A549 (cell line): ENCODE measurements around the gene CALML5.

Experiments used
- E2F6 ChIP-seq: IDR thresholded peaks from 2 replicates; pipeline ENCODE4 v1.6.1; 2012; ENCODE audit warnings: low read depth, borderline replicate concordance
- FOSB ChIP-seq: fragments of 250-450 bp; sonication (Bioruptor Pico); IDR thresholded peaks from 2 replicates; pipeline ENCODE4 v1.5.0; 2020; ENCODE audit warnings: mild to moderate bottlenecking, moderate library complexity
- NPAS2 ChIP-seq: fragments of 250-450 bp; sonication (Bioruptor Pico); IDR thresholded peaks from 2 replicates; pipeline ENCODE4 v1.8.0; 2022; ENCODE audit warnings: mild to moderate bottlenecking, moderate library complexity, borderline replicate concordance
- POLR2A ChIP-seq: IDR thresholded peaks from 2 replicates; pipeline ENCODE4 v1.6.1; 2012; ENCODE audit warnings: mild to moderate bottlenecking, low read length
- RAD21 ChIP-seq, 2 experiments: fragments of >200 bp in 1 of 2; sonication (Bioruptor Twin) in 1 of 2; formaldehyde crosslinking in 1 of 2; IDR thresholded peaks in 1 of 2; conservative IDR thresholded peaks in 1 of 2; 2 replicates in 1 of 2; 3 replicates in 1 of 2; pipeline ENCODE4 v1.6.1; 2012 to 2018; ENCODE audit warnings: inconsistent platforms in 1 of 2
- RARB ChIP-seq: fragments of 250-450 bp; sonication (Bioruptor Pico); IDR thresholded peaks from 2 replicates; pipeline ENCODE4 v1.8.0; 2021; ENCODE audit warnings: mild to moderate bottlenecking, moderate library complexity
- RCOR1 ChIP-seq: fragments of 150-350 bp; IDR thresholded peaks from 2 replicates; pipeline ENCODE4 v1.6.1; 2014; ENCODE audit warnings: antibody characterized with exemption, low read length, low read depth
- TP53 ChIP-seq: fragments of 250-450 bp; sonication (Bioruptor Pico); IDR thresholded peaks from 2 replicates; pipeline ENCODE4 v1.5.0; 2021; ENCODE audit warnings: mild to moderate bottlenecking, moderate library complexity
- ZNF302 ChIP-seq: fragments of 250-450 bp; sonication (Bioruptor Pico); IDR thresholded peaks from 2 replicates; pipeline ENCODE4 v1.9.0; 2021; ENCODE audit warnings: inconsistent platforms, mild to moderate bottlenecking, moderate library complexity
- TF ChIP-seq, protein P1 (sequence below): fragments of >200 bp; sonication (Bioruptor Twin); formaldehyde crosslinking; IDR thresholded peaks from 3 replicates; pipeline ENCODE4 v1.5.1; 2016
- TF ChIP-seq, protein P2 (sequence below): fragments of 200-600 bp; sonication (generic); IDR thresholded peaks from 2 replicates; pipeline ENCODE4 v1.6.1; 2016; ENCODE audit warnings: antibody characterized with exemption, mild to moderate bottlenecking, moderate library complexity

GRCh38 chr10:5456563-5456962 is 42.8 kb downstream of the CALML5 start:
- TF ChIP-seq ZNF302 (CRISPR knock-in tag) (no peak), RARB (no peak), TP53 (no peak), RAD21 (conservative IDR thresholded peaks at IDR 0.05 in 1 of 2, IDR thresholded peaks at IDR 0.05 in 1 of 2) (no peak), E2F6 (no peak), NPAS2 (CRISPR knock-in tag) (no peak), RCOR1 (no peak), FOSB (no peak), POLR2A (no peak)
- TF ChIP-seq, protein P1, sequence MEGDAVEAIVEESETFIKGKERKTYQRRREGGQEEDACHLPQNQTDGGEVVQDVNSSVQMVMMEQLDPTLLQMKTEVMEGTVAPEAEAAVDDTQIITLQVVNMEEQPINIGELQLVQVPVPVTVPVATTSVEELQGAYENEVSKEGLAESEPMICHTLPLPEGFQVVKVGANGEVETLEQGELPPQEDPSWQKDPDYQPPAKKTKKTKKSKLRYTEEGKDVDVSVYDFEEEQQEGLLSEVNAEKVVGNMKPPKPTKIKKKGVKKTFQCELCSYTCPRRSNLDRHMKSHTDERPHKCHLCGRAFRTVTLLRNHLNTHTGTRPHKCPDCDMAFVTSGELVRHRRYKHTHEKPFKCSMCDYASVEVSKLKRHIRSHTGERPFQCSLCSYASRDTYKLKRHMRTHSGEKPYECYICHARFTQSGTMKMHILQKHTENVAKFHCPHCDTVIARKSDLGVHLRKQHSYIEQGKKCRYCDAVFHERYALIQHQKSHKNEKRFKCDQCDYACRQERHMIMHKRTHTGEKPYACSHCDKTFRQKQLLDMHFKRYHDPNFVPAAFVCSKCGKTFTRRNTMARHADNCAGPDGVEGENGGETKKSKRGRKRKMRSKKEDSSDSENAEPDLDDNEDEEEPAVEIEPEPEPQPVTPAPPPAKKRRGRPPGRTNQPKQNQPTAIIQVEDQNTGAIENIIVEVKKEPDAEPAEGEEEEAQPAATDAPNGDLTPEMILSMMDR = no peak
- TF ChIP-seq, protein P2, sequence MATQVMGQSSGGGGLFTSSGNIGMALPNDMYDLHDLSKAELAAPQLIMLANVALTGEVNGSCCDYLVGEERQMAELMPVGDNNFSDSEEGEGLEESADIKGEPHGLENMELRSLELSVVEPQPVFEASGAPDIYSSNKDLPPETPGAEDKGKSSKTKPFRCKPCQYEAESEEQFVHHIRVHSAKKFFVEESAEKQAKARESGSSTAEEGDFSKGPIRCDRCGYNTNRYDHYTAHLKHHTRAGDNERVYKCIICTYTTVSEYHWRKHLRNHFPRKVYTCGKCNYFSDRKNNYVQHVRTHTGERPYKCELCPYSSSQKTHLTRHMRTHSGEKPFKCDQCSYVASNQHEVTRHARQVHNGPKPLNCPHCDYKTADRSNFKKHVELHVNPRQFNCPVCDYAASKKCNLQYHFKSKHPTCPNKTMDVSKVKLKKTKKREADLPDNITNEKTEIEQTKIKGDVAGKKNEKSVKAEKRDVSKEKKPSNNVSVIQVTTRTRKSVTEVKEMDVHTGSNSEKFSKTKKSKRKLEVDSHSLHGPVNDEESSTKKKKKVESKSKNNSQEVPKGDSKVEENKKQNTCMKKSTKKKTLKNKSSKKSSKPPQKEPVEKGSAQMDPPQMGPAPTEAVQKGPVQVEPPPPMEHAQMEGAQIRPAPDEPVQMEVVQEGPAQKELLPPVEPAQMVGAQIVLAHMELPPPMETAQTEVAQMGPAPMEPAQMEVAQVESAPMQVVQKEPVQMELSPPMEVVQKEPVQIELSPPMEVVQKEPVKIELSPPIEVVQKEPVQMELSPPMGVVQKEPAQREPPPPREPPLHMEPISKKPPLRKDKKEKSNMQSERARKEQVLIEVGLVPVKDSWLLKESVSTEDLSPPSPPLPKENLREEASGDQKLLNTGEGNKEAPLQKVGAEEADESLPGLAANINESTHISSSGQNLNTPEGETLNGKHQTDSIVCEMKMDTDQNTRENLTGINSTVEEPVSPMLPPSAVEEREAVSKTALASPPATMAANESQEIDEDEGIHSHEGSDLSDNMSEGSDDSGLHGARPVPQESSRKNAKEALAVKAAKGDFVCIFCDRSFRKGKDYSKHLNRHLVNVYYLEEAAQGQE = no peak
